ENCODE results near the gene PTGES3.

PTGES3 gene

DNA sequence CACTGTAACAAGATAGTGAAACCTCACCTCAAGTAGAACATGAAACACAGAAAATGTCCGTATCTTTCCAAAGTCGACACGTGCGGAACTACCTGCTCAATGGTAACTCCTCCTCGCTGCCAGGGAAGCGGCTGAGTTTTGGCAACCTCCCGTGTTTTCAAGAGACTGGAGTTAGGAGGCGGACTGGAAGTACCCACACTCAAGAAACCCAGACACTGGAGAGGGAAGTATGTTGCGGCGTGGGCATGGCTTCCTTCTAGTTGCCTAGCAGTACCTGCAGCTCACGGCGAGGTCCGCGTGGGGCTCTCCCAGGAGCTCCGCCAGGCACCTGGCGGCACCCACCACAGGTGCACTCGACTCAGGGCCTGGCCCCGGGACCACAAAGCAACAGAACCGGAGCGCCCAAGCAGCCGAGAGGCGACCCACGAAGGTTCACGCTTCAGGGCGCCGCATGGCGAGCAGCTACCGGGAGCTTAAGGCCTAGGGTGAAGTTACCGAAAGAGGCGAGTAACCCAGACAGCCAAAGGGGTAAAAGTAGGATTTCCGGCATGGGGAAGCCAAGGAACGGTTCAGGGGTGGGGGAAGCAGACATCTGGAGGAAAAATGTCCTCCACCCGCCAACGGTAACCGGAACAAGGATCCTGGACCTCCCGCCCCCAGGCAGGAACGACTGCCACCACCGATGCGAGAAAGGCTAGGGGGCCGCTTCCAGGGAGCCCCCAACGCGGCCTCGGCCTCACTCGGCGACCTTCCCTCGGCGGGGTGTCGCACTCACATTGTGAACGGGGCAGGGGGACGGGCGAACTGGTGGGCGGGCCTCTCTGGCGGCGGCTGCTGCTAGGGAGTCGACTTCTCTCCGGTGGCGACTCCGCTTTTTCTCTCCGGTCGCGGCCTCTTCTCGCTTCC lies 608 bp downstream of the PTGES3 start:
- FAIRE-seq: no peak
- no peak for DNase-seq (ENCODE audit: insufficient read length, low spot score)
- peak; percentile 13; the same call in 1 of the 2 replicates for TF ChIP-seq POLR2A (IDR thresholded peaks at IDR 0.05; ENCODE audit: low read depth, low read length)

DNA sequence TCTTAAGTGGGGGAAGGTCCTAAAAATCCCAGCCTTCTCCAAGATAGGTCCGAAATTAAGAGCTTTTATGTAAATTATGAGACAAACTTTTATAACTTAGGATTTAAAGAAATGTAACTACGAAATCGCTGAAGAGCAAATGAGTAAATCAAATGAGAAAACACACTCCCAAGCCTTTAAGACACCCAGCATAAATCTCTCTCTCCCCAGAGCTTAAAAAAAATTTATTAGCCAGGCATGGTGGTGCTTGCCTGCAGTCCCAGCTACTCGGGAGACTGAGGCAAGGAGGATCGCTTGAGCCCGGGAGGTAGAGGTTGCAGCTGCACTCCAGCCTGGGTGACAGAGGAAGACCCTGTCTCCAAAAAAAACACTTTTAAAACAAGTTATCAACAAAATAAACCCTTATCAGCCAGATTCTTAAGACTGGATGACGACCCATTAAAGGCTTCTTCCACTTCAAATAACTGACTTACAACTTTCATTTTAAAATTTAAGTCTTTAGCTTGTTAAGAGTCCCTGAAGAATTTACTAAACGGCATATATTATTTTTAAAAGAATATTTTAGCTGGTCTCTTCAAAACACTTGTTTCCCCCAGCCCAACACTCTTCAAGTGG lies 3.2 kb downstream of the PTGES3 start:
- DNase-seq (ENCODE audit: insufficient read length, low spot score) (no peak), FAIRE-seq (no peak)
- TF ChIP-seq POLR2A (IDR thresholded peaks at IDR 0.05; ENCODE audit: low read depth, low read length): no peak

GRCh38 chr12:56682323-56682722 lies 5.8 kb downstream of the PTGES3 start:
- no peak for FAIRE-seq
- no peak for DNase-seq (ENCODE audit: insufficient read length, low spot score)
- TF ChIP-seq POLR2A (IDR thresholded peaks at IDR 0.05; ENCODE audit: low read depth, low read length): no peak

DNA sequence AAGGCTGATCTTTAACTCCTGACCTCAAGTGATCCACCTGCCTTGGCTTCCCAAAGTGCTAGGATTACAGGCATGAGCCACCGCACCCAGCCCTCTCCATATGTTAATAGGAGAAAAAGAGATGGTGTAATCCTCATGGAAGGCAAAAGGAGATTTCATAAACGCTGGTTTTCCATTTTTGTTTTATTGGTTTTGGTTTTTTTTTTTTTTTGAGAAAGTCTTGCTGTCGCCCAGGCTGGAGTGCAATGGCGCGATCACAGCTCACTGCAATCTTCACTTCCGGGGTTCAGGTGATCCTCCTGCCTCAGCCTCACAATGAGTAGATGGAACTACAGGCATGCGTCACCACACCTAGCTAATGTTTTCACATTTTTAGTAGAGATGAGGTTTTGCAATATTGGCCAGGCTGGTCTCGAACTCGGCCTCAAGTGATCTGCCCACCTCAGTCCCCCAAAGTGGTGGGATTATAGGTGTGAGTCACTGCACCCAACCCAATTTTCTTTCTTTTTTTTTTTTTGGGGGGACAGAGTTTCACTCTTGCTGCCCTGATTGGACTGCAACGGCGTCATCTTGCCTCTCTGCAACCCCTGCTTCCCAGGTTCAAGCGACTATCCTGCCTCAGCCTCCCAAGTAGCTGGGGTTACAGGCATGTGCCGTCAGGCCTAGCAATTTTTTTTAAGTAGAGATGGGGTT lies 8.1 kb downstream of the PTGES3 start:
- TF ChIP-seq POLR2A (IDR thresholded peaks at IDR 0.05; ENCODE audit: low read depth, low read length): no peak
- FAIRE-seq (no peak), DNase-seq (ENCODE audit: insufficient read length, low spot score) (no peak)

- TF ChIP-seq POLR2A (IDR thresholded peaks at IDR 0.05; ENCODE audit: low read depth, low read length): no peak
- FAIRE-seq: no peak
Observed at GRCh38 chr12:56678852-56679251, 9.2 kb downstream of the PTGES3 start.

GRCh38 chr12:56677680-56678079 lies 10.4 kb downstream of the PTGES3 start:
- no peak for TF ChIP-seq POLR2A (IDR thresholded peaks at IDR 0.05; ENCODE audit: low read depth, low read length)
- DNase-seq (ENCODE audit: insufficient read length, low spot score) (no peak), FAIRE-seq (no peak)

More at GRCh38 chr12:56678852-56679251, 9.2 kb downstream of the PTGES3 start:
- DNase-seq (ENCODE audit: insufficient read length, low spot score): no peak

- FAIRE-seq: no peak
- DNase-seq (ENCODE audit: insufficient read length, low spot score): no peak
- TF ChIP-seq POLR2A (IDR thresholded peaks at IDR 0.05; ENCODE audit: low read depth, low read length): no peak
Observed at GRCh38 chr12:56676851-56677580, 11.1 kb downstream of the PTGES3 start.

DNA sequence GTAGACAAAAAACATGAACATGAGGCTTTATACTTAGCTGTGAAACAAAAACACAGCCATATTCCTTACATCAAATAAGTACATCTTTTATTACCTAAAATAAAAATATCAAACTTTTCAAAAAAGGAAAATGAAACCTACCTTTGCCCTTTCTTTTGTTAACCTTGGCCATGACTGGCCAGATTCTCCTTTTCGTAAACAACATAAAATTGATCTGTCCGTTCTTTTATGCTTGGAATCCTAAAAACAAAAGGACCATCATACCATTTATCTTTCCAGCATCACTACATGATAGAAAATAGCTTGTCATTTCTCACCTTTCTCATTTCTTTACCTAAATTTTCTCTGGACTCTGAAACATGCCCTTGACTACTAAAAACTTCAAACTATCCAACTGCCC lies 16.5 kb downstream of the PTGES3 start:
- DNase-seq (ENCODE audit: insufficient read length, low spot score) (no peak), FAIRE-seq (no peak)
- TF ChIP-seq POLR2A (IDR thresholded peaks at IDR 0.05; ENCODE audit: low read depth, low read length): no peak

GRCh38 chr12:56670836-56671235 lies 17.2 kb downstream of the PTGES3 start:
- no peak for TF ChIP-seq POLR2A (IDR thresholded peaks at IDR 0.05; ENCODE audit: low read depth, low read length)
- FAIRE-seq (no peak), DNase-seq (ENCODE audit: insufficient read length, low spot score) (no peak)

DNA sequence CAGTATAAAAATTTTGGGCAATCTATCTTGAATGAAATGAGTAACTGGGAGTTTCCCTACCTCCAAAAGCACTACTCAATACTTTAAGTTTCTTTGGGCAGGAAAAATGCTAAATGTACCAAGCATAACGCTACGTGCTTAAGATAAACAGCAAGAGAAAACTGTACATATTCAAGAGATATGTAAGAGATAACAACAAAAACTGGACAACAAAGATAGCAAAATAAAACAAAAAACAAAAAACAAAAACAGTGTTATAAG lies 20.0 kb downstream of the PTGES3 start:
- TF ChIP-seq POLR2A (IDR thresholded peaks at IDR 0.05; ENCODE audit: low read depth, low read length): no peak
- FAIRE-seq: peak; percentile 60
- no peak for DNase-seq (ENCODE audit: insufficient read length, low spot score)

- no peak for FAIRE-seq
Observed at GRCh38 chr12:56661979-56662638, 26.0 kb downstream of the PTGES3 start.

DNA sequence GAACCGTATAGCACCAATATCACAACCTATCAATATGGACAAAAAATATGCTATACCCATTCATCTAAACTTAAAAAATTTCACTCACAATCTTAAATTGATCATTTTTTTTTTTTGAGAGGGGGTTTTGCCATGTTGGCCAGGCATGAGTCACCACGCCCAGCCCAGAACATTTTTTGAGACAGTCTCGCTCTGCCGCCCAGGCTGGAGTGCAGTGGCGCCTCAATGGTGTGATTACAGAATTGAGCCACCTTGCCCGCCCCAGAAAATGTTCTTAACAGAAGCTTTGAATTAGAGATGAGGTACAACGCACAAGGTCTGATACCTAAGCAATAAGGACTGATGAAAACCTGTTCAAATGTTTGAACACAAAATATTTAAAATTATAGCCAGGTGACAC lies 26.5 kb downstream of the PTGES3 start:
- no peak for TF ChIP-seq POLR2A (IDR thresholded peaks at IDR 0.05; ENCODE audit: low read depth, low read length)
- no peak for FAIRE-seq
- no peak for DNase-seq (ENCODE audit: insufficient read length, low spot score)

More at GRCh38 chr12:56661979-56662638, 26.0 kb downstream of the PTGES3 start:
- no peak for TF ChIP-seq POLR2A (IDR thresholded peaks at IDR 0.05; ENCODE audit: low read depth, low read length)
- no peak for DNase-seq (ENCODE audit: insufficient read length, low spot score)

DNA sequence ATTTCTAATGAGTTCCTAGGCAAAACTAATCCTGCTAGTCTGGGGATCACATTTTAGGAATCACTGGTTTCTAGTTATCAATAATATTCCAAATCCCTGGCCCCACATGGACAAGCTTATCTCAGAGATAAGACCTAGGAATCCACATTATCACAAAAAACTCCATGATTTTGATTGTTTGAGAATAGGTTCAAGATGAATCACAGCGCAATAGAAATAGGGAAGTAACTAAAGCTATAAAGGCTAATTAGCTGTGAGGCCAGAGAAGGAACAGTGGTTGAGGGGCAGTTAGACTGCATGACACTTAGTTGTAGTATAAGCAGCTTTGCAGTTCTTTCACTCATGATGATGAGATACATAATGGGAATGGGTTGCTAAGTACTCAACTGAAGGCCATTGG lies 29.2 kb downstream of the PTGES3 start:
- DNase-seq (ENCODE audit: insufficient read length, low spot score) (no peak), FAIRE-seq (no peak)

More for the DNA sequence above, 29.2 kb downstream of the PTGES3 start:
- no peak for TF ChIP-seq POLR2A (IDR thresholded peaks at IDR 0.05; ENCODE audit: low read depth, low read length)
